ENCODE measurements around the gene EIF4A3.
A peak's percentile ranks its signal among the peaks of the same experiment; 100 is the strongest.

Gene EIF4A3

GRCh38 chr17:80147035-80147822 is at the start of gene EIF4A3:
TSS of gene EIF4A3 (minus strand) at chr17:80147128. CDS start at chr17:80146961, 167 bp downstream.
- peak; percentile 98 for DNase-seq

- DNase-seq, result no peak
These were observed 49.7 kb upstream of the EIF4A3 start for GRCh38 chr17:80196652-80197051.

- DNase-seq, result peak; percentile 66
These were observed 49.0 kb upstream of the EIF4A3 start for GRCh38 chr17:80195671-80196529.

- no peak for DNase-seq
These were observed 48.2 kb upstream of the EIF4A3 start for GRCh38 chr17:80195141-80195540.

GRCh38 chr17:80191865-80192661 is 45.1 kb upstream of the EIF4A3 start:
- DNase-seq, result no peak

- DNase-seq, result no peak
These were observed 44.3 kb upstream of the EIF4A3 start for GRCh38 chr17:80191192-80191591.

- DNase-seq, result no peak
These were observed 43.8 kb upstream of the EIF4A3 start for GRCh38 chr17:80190716-80191115.

GRCh38 chr17:80189611-80190010 is 42.7 kb upstream of the EIF4A3 start:
- no peak for DNase-seq

GRCh38 chr17:80187515-80187941 is 40.6 kb upstream of the EIF4A3 start:
- no peak for DNase-seq

GRCh38 chr17:80187090-80187489 is 40.2 kb upstream of the EIF4A3 start:
- DNase-seq, result no peak

- DNase-seq, result no peak
These were observed 39.0 kb upstream of the EIF4A3 start for GRCh38 chr17:80185968-80186367.

GRCh38 chr17:80184423-80184714 is 37.4 kb upstream of the EIF4A3 start:
- DNase-seq, result no peak

- DNase-seq, result no peak
These were observed 36.9 kb upstream of the EIF4A3 start for GRCh38 chr17:80183581-80184422.

GRCh38 chr17:80182845-80183223 is 35.9 kb upstream of the EIF4A3 start:
- DNase-seq, result no peak

GRCh38 chr17:80182118-80182844 is 35.4 kb upstream of the EIF4A3 start:
- no peak for DNase-seq

GRCh38 chr17:80181431-80181830 is 34.5 kb upstream of the EIF4A3 start:
- no peak for DNase-seq

GRCh38 chr17:80180192-80180591 is 33.3 kb upstream of the EIF4A3 start:
- no peak for DNase-seq

GRCh38 chr17:80177986-80178595 is 31.2 kb upstream of the EIF4A3 start:
- DNase-seq, result no peak

- DNase-seq, result no peak
These were observed 29.8 kb upstream of the EIF4A3 start for GRCh38 chr17:80176757-80177156.

- DNase-seq, result no peak
These were observed 27.0 kb upstream of the EIF4A3 start for GRCh38 chr17:80173916-80174315.

- no peak for DNase-seq
These were observed 26.2 kb upstream of the EIF4A3 start for GRCh38 chr17:80173126-80173525.

Measured in CD4-positive, alpha-beta T cell treated with Interleukin-21 for 1 hour (primary cell).